PC-9 (cell line): ENCODE results near the gene TBC1D22A. TPM values are rescaled to one million over a fixed set of nuclear protein-coding genes. Genes with fewer than 3 reads are reported as not detected.

Experiments used
- BruUV-seq: library from RNA; stranded (reverse); fragments of 400-500 nt; replicated peaks from 2 replicates; lab custom pipeline; 2021; lab: Mats Ljungman, UMichigan
- CTCF ChIA-PET: fragments of 300-600 bp; sonication (Branson Sonifier 250); formaldehyde crosslinking; loops from one replicate; lab custom pipeline; 2022; ENCODE audit warnings: antibody characterized with exemption; lab: Charles Lee
- POLR2A ChIA-PET: fragments of 300-600 bp; sonication (Branson Sonifier 250); formaldehyde crosslinking; loops from one replicate; lab custom pipeline; 2022; ENCODE audit warnings: antibody characterized with exemption; ENCODE audit not compliant: unreplicated experiment; lab: Charles Lee
- DNase-seq, 2 experiments: peaks; one replicate each; pipeline versions ENCODE4 v3.0.0 to v3.0.0-alpha.2; 2015 to 2022; ENCODE audit warnings: mixed read lengths in 1 of 2
- H2AFZ ChIP-seq: fragments of 200-600 bp; sonication (generic); 2 replicates; pipeline ENCODE4 v1.8.1; 2017; ENCODE audit warnings: antibody characterized with exemption
- H3F3A ChIP-seq: fragments of 200-600 bp; sonication (generic); 2 replicates; pipeline ENCODE4 v1.8.1; 2017; ENCODE audit warnings: antibody characterized with exemption, mild to moderate bottlenecking, low read depth; ENCODE audit not compliant: insufficient read depth
- H3K27ac ChIP-seq: fragments of 200-600 bp; sonication (generic); 2 replicates; pipeline ENCODE4 v1.6.1; 2016; ENCODE audit warnings: mixed run types
- H3K27me3 ChIP-seq: fragments of 200-600 bp; sonication (generic); 2 replicates; pipeline ENCODE4 v1.6.1; 2016; ENCODE audit warnings: low read depth, mixed run types; ENCODE audit not compliant: insufficient read depth
- H3K36me3 ChIP-seq: fragments of 200-600 bp; sonication (generic); 2 replicates; pipeline ENCODE4 v1.6.1; 2016; ENCODE audit warnings: low read depth, mixed run types
- H3K4me1 ChIP-seq: fragments of 200-600 bp; sonication (generic); replicated peaks from 2 replicates; pipeline ENCODE4 v1.6.1; 2016; ENCODE audit warnings: mixed run types; ENCODE audit not compliant: insufficient read depth
- H3K4me2 ChIP-seq: fragments of 200-600 bp; sonication (generic); 2 replicates; pipeline ENCODE4 v1.6.1; 2017; ENCODE audit warnings: mixed run types
- H3K4me3 ChIP-seq: fragments of 200-600 bp; sonication (generic); 2 replicates; pipeline ENCODE4 v1.6.1; 2016; ENCODE audit warnings: mixed run types
- H3K79me2 ChIP-seq: fragments of 200-600 bp; sonication (generic); 2 replicates; pipeline ENCODE4 v1.6.1; 2017; ENCODE audit warnings: low read depth, mixed run types
- H3K9me2 ChIP-seq: fragments of 200-600 bp; sonication (generic); 2 replicates; pipeline ENCODE4 v1.8.1; 2017; ENCODE audit warnings: mild to moderate bottlenecking; ENCODE audit not compliant: insufficient read depth
- H3K9me3 ChIP-seq: fragments of 200-600 bp; sonication (generic); 2 replicates; pipeline ENCODE4 v1.8.1; 2016; ENCODE audit warnings: low read depth; ENCODE audit not compliant: insufficient read depth
- H4K20me1 ChIP-seq: fragments of 200-600 bp; sonication (generic); 2 replicates; pipeline ENCODE4 v1.8.1; 2017; ENCODE audit not compliant: insufficient read depth
- CTCF ChIP-seq: fragments of 200-600 bp; sonication (generic); conservative IDR thresholded peaks from 2 replicates; pipeline ENCODE4 v1.6.1; 2017; ENCODE audit warnings: mixed run types, antibody characterized with exemption, mild to moderate bottlenecking, moderate library complexity
- EZH2 ChIP-seq: fragments of 200-600 bp; sonication (generic); IDR thresholded peaks from 2 replicates; pipeline ENCODE4 v1.8.0; 2017; ENCODE audit warnings: antibody characterized with exemption, low read depth
- intact Hi-C: fragments of 100-400 bp; cut with micrococcal nuclease; formaldehyde crosslinking; loops from one replicate; pipeline ENCODE4 v1.10.0; 2022; ENCODE audit not compliant: unreplicated experiment
- total RNA-seq: library from RNA; stranded (reverse); gene quantifications from 2 replicates; pipeline ENCODE4 v1.2.3, GENCODE V29; 2021

Gene TBC1D22A
- total RNA-seq, 1 experiment from 2014 or later, result 40.3 TPM

GRCh38 chr22:46972901-46973831, 210.7 kb downstream of the TBC1D22A start:
- no peaks in the 10 kb centered on the region for H3K9me3 ChIP-seq
- H3K79me2 ChIP-seq, result no peaks in the 10 kb centered on the region
- no peaks in the 10 kb centered on the region for H3K27me3 ChIP-seq
- H3K9me2 ChIP-seq, result no peaks in the 10 kb centered on the region
- ChIA-PET POLR2A (no interaction called here), CTCF (no interaction called here)
- no peak overlapping the region for H3K4me2 ChIP-seq
- BruUV-seq, result no TSS peak
- H3K36me3 ChIP-seq, result no peaks in the 10 kb centered on the region
- H3K4me1 ChIP-seq, result no peaks in the 10 kb centered on the region
- no peak overlapping the region for H3K4me3 ChIP-seq
- TF ChIP-seq CTCF, result no peak
- TF ChIP-seq EZH2, result no peak
- intact Hi-C loops, result no loop called here
- no peak for DNase-seq
- H3F3A ChIP-seq, result no peaks in the 10 kb centered on the region
- peaks cover 18% of the 10 kb centered on the region for H4K20me1 ChIP-seq
- H2AFZ ChIP-seq, result no peak overlapping the region
- H3K27ac ChIP-seq, result no peak overlapping the region

- Histone ChIP-seq H3K9me2 (no peaks in the 10 kb centered on the region), H3K36me3 (0 out of 2 replicates have a peak, but pooled peaks cover 5% of the 10 kb centered on the region), H3K27me3 (no peaks in the 10 kb centered on the region), H3K27ac (no peak overlapping the region), H2AFZ (no peak overlapping the region), H3K4me2 (no peak overlapping the region), H3K4me3 (no peak overlapping the region), H3F3A (no peaks in the 10 kb centered on the region), H3K4me1 (no peaks in the 10 kb centered on the region), H4K20me1 (peaks cover 18% of the 10 kb centered on the region), H3K9me3 (no peaks in the 10 kb centered on the region), H3K79me2 (no peaks in the 10 kb centered on the region)
- no peak for DNase-seq
- no TSS peak for BruUV-seq
- no peak for TF ChIP-seq EZH2
- TF ChIP-seq CTCF, result no peak
- intact Hi-C loops, result no loop called here
- ChIA-PET POLR2A (no interaction called here), CTCF (no interaction called here)
Measured at GRCh38 chr22:46974077-46974476, 211.6 kb downstream of the TBC1D22A start.

GRCh38 chr22:46974631-46975585, 212.5 kb downstream of the TBC1D22A start:
- no peaks in the 10 kb centered on the region for H3K4me1 ChIP-seq
- no peaks in the 10 kb centered on the region for H3K9me3 ChIP-seq
- H3K27ac ChIP-seq, result no peak overlapping the region
- H3K4me2 ChIP-seq, result no peak overlapping the region
- DNase-seq, result no peak
- ChIA-PET CTCF (no interaction called here), POLR2A (no interaction called here)
- peaks cover 18% of the 10 kb centered on the region for H4K20me1 ChIP-seq
- H2AFZ ChIP-seq, result no peak overlapping the region
- H3K79me2 ChIP-seq, result no peaks in the 10 kb centered on the region
- 0 out of 2 replicates have a peak, but pooled peaks cover 6% of the 10 kb centered on the region for H3K36me3 ChIP-seq
- H3K4me3 ChIP-seq, result no peak overlapping the region
- intact Hi-C loops, result no loop called here
- H3F3A ChIP-seq, result no peaks in the 10 kb centered on the region
- H3K9me2 ChIP-seq, result no peaks in the 10 kb centered on the region
- BruUV-seq, result no TSS peak
- no peaks in the 10 kb centered on the region for H3K27me3 ChIP-seq
- no peak for TF ChIP-seq CTCF
- no peak for TF ChIP-seq EZH2
